Measurements from ENCODE around the gene ATP13A3. TPM values are rescaled to one million over a fixed set of nuclear protein-coding genes. Genes with fewer than 3 reads are reported as not detected.

ATP13A3 gene
- total RNA-seq, 4 donors from 2014 or later, result 23.6 to 129 (median 69.8) TPM

GRCh38 chr3:194481103-194481502, 5.7 kb downstream of the ATP13A3 start:
- TF ChIP-seq EP300 (IDR thresholded peaks at IDR 0.05; ENCODE audit: low read depth), result no peak
- no peak for TF ChIP-seq POLR2AphosphoS5 (IDR thresholded peaks at IDR 0.05)
- no peak for TF ChIP-seq CTCF (IDR thresholded peaks at IDR 0.05)
- no peak for TF ChIP-seq POLR2A (IDR thresholded peaks at IDR 0.05)
- DNase-seq, result no peak
- intact Hi-C loops (cut with DNase I; ENCODE audit: low total_unique reads), result no loop called here
- Histone ChIP-seq H3K4me1 (peaks cover 11 to 51% (median 27%) of the 10 kb centered on the region in 4 donors), H3K36me3 (no peaks in the 10 kb centered on the region), H3K9me3 (no peaks in the 10 kb centered on the region), H3K27ac (no peak overlapping the region), H3K27me3 (no peaks in the 10 kb centered on the region), H3K4me3 (no peak overlapping the region)
- in situ Hi-C loops (cut with MboI; ENCODE audit: low pct_ligation_motif_present in 1 of 4, low pct_unique_long_range_greater_than_20kb in 1 of 4, low sequenced_read_pairs in 3 of 4), result loop anchor here in 2 of 4 donors (5.0 to 10.0 kb wide), 2 partner anchors 91 to 104 kb away; no protein-coding TSS in a partner anchor

- peak; percentile 38 for DNase-seq
- in situ Hi-C loops (cut with MboI; ENCODE audit: low pct_ligation_motif_present in 1 of 4, low pct_unique_long_range_greater_than_20kb in 1 of 4, low sequenced_read_pairs in 3 of 4), result loop anchor here in 2 of 4 donors (5.0 to 10.0 kb wide), 2 partner anchors 98 to 111 kb away; no protein-coding TSS in a partner anchor
- H3K36me3 ChIP-seq, result no peaks in the 10 kb centered on the region
- H3K4me3 ChIP-seq, result no peak overlapping the region
- TF ChIP-seq EP300 (IDR thresholded peaks at IDR 0.05; ENCODE audit: low read depth), result no peak
- TF ChIP-seq POLR2AphosphoS5 (IDR thresholded peaks at IDR 0.05), result no peak
- no peak for TF ChIP-seq POLR2A (IDR thresholded peaks at IDR 0.05)
- TF ChIP-seq CTCF (IDR thresholded peaks at IDR 0.05), result no peak
- H3K27me3 ChIP-seq, result no peaks in the 10 kb centered on the region
- H3K9me3 ChIP-seq, result no peaks in the 10 kb centered on the region
- H3K4me1 ChIP-seq, result peaks cover 0 to 38% (median 10%) of the 10 kb centered on the region in 4 donors
- 59 to 69% methylated on average over 4 of the region's 4 CpGs for WGBS, 2 donors (ENCODE audit: low coverage in 1 of 2)
- H3K27ac ChIP-seq, result no peak overlapping the region
- intact Hi-C loops (cut with DNase I; ENCODE audit: low total_unique reads), result no loop called here
Observed at GRCh38 chr3:194476784-194477183, 10.0 kb downstream of the ATP13A3 start.

- 88 to 96% methylated on average over 3 to 4 of the region's 4 CpGs for WGBS, 2 donors (ENCODE audit: low coverage in 1 of 2)
- Histone ChIP-seq H3K36me3 (no peaks in the 10 kb centered on the region), H3K27ac (no peak overlapping the region), H3K4me1 (peaks cover 0 to 31% (median 6%) of the 10 kb centered on the region in 4 donors), H3K4me3 (no peak overlapping the region), H3K27me3 (no peaks in the 10 kb centered on the region), H3K9me3 (no peaks in the 10 kb centered on the region)
- DNase-seq, result no peak
- TF ChIP-seq CTCF (IDR thresholded peaks at IDR 0.05) (no peak), POLR2A (IDR thresholded peaks at IDR 0.05) (no peak), POLR2AphosphoS5 (IDR thresholded peaks at IDR 0.05) (no peak), EP300 (IDR thresholded peaks at IDR 0.05; ENCODE audit: low read depth) (no peak)
- intact Hi-C loops (cut with DNase I; ENCODE audit: low total_unique reads), result no loop called here
- in situ Hi-C loops (cut with MboI; ENCODE audit: low pct_ligation_motif_present in 1 of 4, low pct_unique_long_range_greater_than_20kb in 1 of 4, low sequenced_read_pairs in 3 of 4), result loop anchor here in 2 of 4 donors (5.0 to 10.0 kb wide), 2 partner anchors 99 to 111 kb away; no protein-coding TSS in a partner anchor
Observed at GRCh38 chr3:194475978-194476377, 10.8 kb downstream of the ATP13A3 start.

- 67% methylated on average over 4 of the region's 4 CpGs for WGBS, 2 donors (ENCODE audit: low coverage in 1 of 2)
- Histone ChIP-seq H3K9me3 (no peaks in the 10 kb centered on the region), H3K27me3 (no peaks in the 10 kb centered on the region), H3K4me1 (peaks cover 0 to 25% (median 6%) of the 10 kb centered on the region in 4 donors), H3K27ac (no peak overlapping the region), H3K36me3 (no peaks in the 10 kb centered on the region), H3K4me3 (no peak overlapping the region)
- intact Hi-C loops (cut with DNase I; ENCODE audit: low total_unique reads) (no loop called here), in situ Hi-C loops (cut with MboI; ENCODE audit: low pct_ligation_motif_present in 1 of 4, low pct_unique_long_range_greater_than_20kb in 1 of 4, low sequenced_read_pairs in 3 of 4) (loop anchor here in 2 of 4 donors (5.0 to 10.0 kb wide), 2 partner anchors 99 to 112 kb away; no protein-coding TSS in a partner anchor)
- DNase-seq, result no peak
- TF ChIP-seq POLR2A (IDR thresholded peaks at IDR 0.05) (no peak), EP300 (IDR thresholded peaks at IDR 0.05; ENCODE audit: low read depth) (no peak), CTCF (IDR thresholded peaks at IDR 0.05) (no peak), POLR2AphosphoS5 (IDR thresholded peaks at IDR 0.05) (no peak)
Observed at GRCh38 chr3:194475138-194475932, 11.5 kb downstream of the ATP13A3 start.

Data from transverse colon (tissue), 4 donors.